ENCODE results near the gene CDKN2A.

- TF ChIP-seq SP1 (IDR thresholded peaks at IDR 0.05) = no peak
- no peak for TF ChIP-seq SUZ12 (IDR thresholded peaks at IDR 0.05)
- no peak for TF ChIP-seq ELF4 (IDR thresholded peaks at IDR 0.05)
- TF ChIP-seq FOXK2 (IDR thresholded peaks at IDR 0.05) = no peak
- no peak for TF ChIP-seq FOXA1 (IDR thresholded peaks at IDR 0.05)
- no peak for TF ChIP-seq LEF1 (IDR thresholded peaks at IDR 0.05; ENCODE audit: borderline replicate concordance)
Observed at GRCh38 chr9:22002038-22002437, 7.8 kb upstream of the CDKN2A start.
